ENCODE data around the gene CORO7.
"Not testable (repeated sequence)": the region's sequence is repeated elsewhere in the genome, so short reads cannot be mapped to it uniquely, and the experiment has no call there.

CORO7 gene

DNA sequence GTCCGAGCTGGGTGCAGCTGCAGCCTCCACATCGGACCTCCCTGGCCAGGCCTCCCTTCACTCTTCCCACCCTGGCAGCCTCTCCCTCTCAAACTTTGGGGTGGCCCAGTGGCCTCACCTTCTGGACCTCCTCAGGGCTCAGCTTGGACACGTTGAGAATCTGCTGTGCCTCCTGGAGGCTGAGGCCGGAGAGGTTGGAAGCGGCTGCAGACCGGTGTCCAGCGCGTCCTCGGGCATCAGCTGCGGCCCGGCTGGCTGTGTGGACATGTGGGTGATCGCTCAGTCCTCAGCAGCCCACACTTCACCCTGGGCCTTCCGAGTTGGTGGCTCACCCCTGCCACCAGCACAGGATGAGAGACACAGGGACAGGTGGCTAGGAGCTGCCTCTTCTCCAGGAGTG lies 75.1 kb downstream of the CORO7 start:
- Histone ChIP-seq H3K27ac (ENCODE audit: low read depth, low read length) (no peak overlapping the region), H3K9ac (ENCODE audit: low read length) (no peak overlapping the region), H3K4me3 (ENCODE audit: low read depth in 1 of 2, low read length in 2 of 2) (no peak overlapping the region), H3K27me3 (ENCODE audit: control insufficient read depth in 1 of 2, insufficient read depth in 2 of 2, low read length in 2 of 2) (no peaks in the 10 kb centered on the region), H3K36me3 (ENCODE audit: insufficient read depth, low read length) (no peaks in the 10 kb centered on the region), H3K4me1 (ENCODE audit: insufficient read depth, low read length) (peaks cover 11% of the 10 kb centered on the region), H3K9me3 (ENCODE audit: low read length) (no peaks in the 10 kb centered on the region)

DNA sequence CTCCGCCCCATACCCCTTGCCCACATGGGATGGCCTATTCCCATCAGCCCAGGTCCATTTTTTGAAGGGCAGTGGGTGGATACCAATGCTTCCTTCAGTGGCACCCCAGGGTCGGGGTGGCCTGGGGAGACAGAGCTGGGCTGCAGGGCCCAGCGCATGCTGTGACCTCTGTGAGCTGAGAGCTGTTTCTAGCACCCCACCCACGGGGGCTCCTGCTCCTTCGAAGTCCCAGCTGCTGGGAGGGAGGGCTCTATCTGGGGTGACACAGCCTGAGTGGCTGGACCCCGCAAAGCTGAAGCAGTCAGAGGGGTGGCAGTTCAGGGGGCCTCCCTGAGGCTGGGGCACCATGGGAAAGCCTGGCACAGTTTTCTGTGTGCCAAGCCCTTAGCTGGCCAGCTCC lies 76.0 kb downstream of the CORO7 start:
- Histone ChIP-seq H3K9me3 (ENCODE audit: low read length) (no peaks in the 10 kb centered on the region), H3K4me1 (ENCODE audit: insufficient read depth, low read length) (peaks cover 11% of the 10 kb centered on the region), H3K36me3 (ENCODE audit: insufficient read depth, low read length) (peaks cover 2% of the 10 kb centered on the region), H3K27me3 (ENCODE audit: control insufficient read depth in 1 of 2, insufficient read depth in 2 of 2, low read length in 2 of 2) (no peaks in the 10 kb centered on the region), H3K4me3 (ENCODE audit: low read depth in 1 of 2, low read length in 2 of 2) (no peak overlapping the region), H3K9ac (ENCODE audit: low read length) (no peak overlapping the region), H3K27ac (ENCODE audit: low read depth, low read length) (no peak overlapping the region)

DNA sequence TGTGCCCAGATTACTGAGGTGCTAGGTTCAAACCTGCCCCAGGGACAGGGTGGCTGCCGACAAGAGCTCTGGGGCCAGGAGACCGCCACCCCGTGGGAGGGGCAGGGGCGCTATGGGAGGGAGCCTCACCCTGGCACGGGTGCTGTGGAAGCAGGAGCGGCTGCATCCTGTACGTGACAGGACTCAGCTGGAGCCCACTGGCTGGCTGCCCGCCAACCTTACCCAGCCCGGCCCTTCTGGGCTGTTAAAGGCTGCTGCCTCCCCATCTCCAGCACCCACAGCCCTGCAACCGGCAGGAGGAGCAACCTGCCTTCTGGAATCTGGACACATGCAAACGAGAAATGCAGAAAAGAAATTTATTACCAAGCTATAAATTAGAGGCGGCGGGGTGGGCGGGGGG lies 76.5 kb downstream of the CORO7 start:
- Histone ChIP-seq H3K27ac (ENCODE audit: low read depth, low read length) (no peak overlapping the region), H3K4me1 (ENCODE audit: insufficient read depth, low read length) (peaks cover 11% of the 10 kb centered on the region), H3K9me3 (ENCODE audit: low read length) (no peaks in the 10 kb centered on the region), H3K36me3 (ENCODE audit: insufficient read depth, low read length) (peaks cover 7% of the 10 kb centered on the region), H3K4me3 (ENCODE audit: low read depth in 1 of 2, low read length in 2 of 2) (no peak overlapping the region), H3K9ac (ENCODE audit: low read length) (no peak overlapping the region), H3K27me3 (ENCODE audit: control insufficient read depth in 1 of 2, insufficient read depth in 2 of 2, low read length in 2 of 2) (no peaks in the 10 kb centered on the region)

DNA sequence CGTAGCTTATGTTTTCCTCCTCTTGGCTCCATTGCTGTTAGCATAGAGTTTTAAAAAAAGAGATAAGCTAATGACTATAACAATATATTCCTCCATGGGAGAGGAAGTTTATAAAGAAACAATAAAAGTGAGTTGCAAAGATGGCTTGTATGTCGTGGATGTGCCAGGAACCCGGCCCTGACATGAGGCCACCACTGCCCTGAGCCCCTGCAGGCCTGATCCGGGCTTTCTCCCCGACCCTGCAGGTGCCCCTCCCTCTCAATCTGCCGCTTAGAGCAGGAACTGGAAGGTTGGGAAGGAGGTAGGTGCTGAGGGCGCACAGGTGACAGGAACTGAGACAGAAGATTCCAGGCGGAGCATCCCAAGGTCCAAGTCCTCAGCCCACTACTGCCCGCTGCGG lies 76.9 kb downstream of the CORO7 start:
- Histone ChIP-seq H3K27me3 (ENCODE audit: control insufficient read depth in 1 of 2, insufficient read depth in 2 of 2, low read length in 2 of 2) (no peaks in the 10 kb centered on the region), H3K36me3 (ENCODE audit: insufficient read depth, low read length) (peaks cover 11% of the 10 kb centered on the region), H3K9ac (ENCODE audit: low read length) (no peak overlapping the region), H3K9me3 (ENCODE audit: low read length) (no peaks in the 10 kb centered on the region), H3K27ac (ENCODE audit: low read depth, low read length) (no peak overlapping the region), H3K4me3 (ENCODE audit: low read depth in 1 of 2, low read length in 2 of 2) (no peak overlapping the region), H3K4me1 (ENCODE audit: insufficient read depth, low read length) (peaks cover 11% of the 10 kb centered on the region)

DNA sequence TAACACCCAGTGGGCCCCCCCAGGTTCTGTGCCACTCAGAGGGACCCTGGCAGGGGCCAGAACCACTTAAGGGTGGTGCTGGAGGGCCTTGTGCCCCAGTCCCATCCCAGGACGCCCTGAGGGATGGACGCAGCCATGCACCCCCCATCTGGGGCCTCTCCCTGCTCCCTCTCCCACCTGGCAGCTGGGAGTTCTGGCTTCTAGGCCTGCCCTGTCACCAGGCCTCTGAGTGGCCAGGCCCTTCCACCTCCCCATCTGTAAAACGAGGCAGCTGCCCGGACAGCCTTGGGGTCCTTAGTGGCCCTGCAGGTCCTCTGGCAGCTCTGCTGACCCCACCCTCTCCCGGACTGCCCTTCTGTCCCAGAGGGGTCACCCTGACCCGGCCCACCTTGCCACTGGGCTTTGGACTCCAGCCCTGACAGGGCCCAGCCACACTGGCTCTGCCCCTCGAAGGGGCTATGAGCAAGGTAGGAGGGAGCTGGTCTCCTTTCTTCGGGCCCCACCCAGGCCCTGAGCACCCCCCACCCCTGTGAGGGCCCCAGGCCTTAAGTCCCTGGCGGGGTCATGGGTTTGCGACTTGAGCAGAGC lies 77.6 kb downstream of the CORO7 start:
- Histone ChIP-seq H3K4me3 (ENCODE audit: low read depth in 1 of 2, low read length in 2 of 2) (no peak overlapping the region), H3K9me3 (ENCODE audit: low read length) (no peaks in the 10 kb centered on the region), H3K36me3 (ENCODE audit: insufficient read depth, low read length) (peaks cover 11% of the 10 kb centered on the region), H3K9ac (ENCODE audit: low read length) (no peak overlapping the region), H3K27ac (ENCODE audit: low read depth, low read length) (no peak overlapping the region), H3K4me1 (ENCODE audit: insufficient read depth, low read length) (peaks cover 11% of the 10 kb centered on the region), H3K27me3 (ENCODE audit: control insufficient read depth in 1 of 2, insufficient read depth in 2 of 2, low read length in 2 of 2) (no peaks in the 10 kb centered on the region)

DNA sequence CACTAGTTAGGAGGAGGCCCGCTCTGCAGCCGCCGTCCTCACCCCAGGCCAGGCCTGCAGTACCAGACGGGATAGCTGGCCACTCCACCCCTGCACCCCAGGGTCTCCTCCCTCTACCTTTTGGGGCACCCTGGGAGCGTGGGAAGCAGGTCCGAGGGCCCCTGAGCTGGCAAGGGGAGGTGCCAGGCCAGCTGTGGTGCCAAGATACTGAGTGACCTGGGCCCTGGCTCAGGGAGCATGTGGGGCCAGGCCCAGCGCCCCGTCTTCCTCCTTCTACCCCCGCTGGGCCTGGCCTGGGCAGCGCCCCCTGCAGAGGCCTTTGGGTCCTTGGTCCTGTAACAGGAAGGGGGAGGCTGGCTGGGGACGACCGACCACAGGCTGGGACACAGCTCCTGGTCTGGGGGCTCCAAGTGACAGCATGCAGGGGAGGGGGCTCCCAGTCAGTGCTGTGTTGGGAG lies 78.2 kb downstream of the CORO7 start:
- Histone ChIP-seq H3K9me3 (ENCODE audit: low read length) (no peaks in the 10 kb centered on the region), H3K4me1 (ENCODE audit: insufficient read depth, low read length) (peaks cover 11% of the 10 kb centered on the region), H3K4me3 (ENCODE audit: low read depth in 1 of 2, low read length in 2 of 2) (no peak overlapping the region), H3K9ac (ENCODE audit: low read length) (no peak overlapping the region), H3K27me3 (ENCODE audit: control insufficient read depth in 1 of 2, insufficient read depth in 2 of 2, low read length in 2 of 2) (no peaks in the 10 kb centered on the region), H3K27ac (ENCODE audit: low read depth, low read length) (no peak overlapping the region), H3K36me3 (ENCODE audit: insufficient read depth, low read length) (peaks cover 11% of the 10 kb centered on the region)

DNA sequence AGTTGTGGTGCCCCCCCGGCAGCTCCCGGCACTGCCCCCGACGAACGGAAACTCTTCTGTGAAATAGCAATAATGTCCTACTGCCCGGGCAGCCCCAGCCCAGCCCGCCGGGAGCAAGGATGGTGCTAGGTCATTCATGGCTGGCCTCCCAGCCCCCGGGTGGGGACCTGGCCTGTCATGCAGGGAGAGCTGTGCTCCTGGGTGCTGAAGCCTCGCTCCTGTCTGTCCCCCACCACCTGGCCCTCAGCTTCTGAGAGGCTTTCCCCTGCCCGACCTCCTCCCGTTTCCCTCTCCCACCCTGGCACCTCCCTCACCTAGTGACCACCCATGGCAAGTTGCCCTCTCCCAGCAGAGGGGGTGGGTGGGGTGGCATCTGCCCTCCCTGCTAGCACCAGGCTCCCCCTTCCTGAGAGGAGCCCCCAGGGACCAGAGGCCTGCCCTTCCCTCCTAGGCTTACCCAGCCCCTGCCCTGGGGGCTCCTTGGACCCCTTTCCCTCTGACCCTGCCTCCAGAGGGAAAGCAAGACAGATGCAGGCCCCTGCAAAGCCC lies 78.8 kb downstream of the CORO7 start:
- no peak overlapping the region for H3K27ac ChIP-seq (ENCODE audit: low read depth, low read length)
- H3K4me3 ChIP-seq (ENCODE audit: low read depth in 1 of 2, low read length in 2 of 2): no peak overlapping the region
- H3K9ac ChIP-seq (ENCODE audit: low read length): no peak overlapping the region
- H3K9me3 ChIP-seq (ENCODE audit: low read length): no peaks in the 10 kb centered on the region
- H3K36me3 ChIP-seq (ENCODE audit: insufficient read depth, low read length): peaks cover 11% of the 10 kb centered on the region
- H3K4me1 ChIP-seq (ENCODE audit: insufficient read depth, low read length): peaks cover 11% of the 10 kb centered on the region
- H3K27me3 ChIP-seq (ENCODE audit: control insufficient read depth in 1 of 2, insufficient read depth in 2 of 2, low read length in 2 of 2): no peaks in the 10 kb centered on the region

DNA sequence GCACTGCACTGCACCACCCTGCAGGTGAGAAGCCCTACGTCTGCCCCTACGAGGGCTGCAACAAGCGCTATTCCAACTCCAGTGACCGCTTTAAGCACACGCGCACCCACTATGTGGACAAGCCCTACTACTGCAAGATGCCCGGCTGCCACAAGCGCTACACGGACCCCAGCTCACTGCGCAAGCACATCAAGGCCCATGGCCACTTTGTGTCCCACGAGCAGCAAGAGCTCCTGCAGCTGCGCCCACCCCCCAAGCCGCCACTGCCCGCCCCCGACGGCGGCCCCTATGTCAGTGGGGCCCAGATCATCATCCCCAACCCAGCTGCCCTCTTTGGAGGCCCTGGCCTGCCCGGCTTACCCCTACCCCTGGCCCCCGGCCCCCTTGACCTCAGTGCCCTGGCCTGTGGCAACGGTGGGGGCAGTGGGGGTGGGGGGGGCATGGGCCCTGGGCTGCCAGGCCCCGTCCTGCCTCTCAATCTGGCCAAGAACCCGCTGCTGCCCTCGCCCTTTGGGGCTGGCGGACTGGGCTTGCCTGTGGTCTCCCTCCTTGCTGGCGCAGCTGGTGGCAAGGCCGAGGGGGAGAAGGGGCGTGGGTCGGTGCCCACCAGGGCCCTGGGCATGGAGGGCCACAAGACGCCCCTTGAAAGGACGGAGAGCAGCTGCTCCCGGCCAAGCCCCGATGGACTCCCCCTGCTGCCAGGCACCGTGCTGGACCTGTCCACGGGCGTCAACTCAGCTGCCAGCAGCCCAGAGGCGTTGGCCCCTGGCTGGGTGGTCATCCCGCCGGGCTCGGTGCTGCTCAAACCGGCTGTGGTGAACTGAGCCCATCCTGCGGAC lies 79.5 kb downstream of the CORO7 start:
- Histone ChIP-seq H3K27ac (ENCODE audit: low read depth, low read length) (no peak overlapping the region), H3K9me3 (ENCODE audit: low read length) (no peaks in the 10 kb centered on the region), H3K27me3 (ENCODE audit: control insufficient read depth in 1 of 2, insufficient read depth in 2 of 2, low read length in 2 of 2) (no peaks in the 10 kb centered on the region), H3K4me1 (ENCODE audit: insufficient read depth, low read length) (peaks cover 11% of the 10 kb centered on the region), H3K4me3 (ENCODE audit: low read depth in 1 of 2, low read length in 2 of 2) (no peak overlapping the region), H3K36me3 (ENCODE audit: insufficient read depth, low read length) (peaks cover 11% of the 10 kb centered on the region), H3K9ac (ENCODE audit: low read length) (no peak overlapping the region)

DNA sequence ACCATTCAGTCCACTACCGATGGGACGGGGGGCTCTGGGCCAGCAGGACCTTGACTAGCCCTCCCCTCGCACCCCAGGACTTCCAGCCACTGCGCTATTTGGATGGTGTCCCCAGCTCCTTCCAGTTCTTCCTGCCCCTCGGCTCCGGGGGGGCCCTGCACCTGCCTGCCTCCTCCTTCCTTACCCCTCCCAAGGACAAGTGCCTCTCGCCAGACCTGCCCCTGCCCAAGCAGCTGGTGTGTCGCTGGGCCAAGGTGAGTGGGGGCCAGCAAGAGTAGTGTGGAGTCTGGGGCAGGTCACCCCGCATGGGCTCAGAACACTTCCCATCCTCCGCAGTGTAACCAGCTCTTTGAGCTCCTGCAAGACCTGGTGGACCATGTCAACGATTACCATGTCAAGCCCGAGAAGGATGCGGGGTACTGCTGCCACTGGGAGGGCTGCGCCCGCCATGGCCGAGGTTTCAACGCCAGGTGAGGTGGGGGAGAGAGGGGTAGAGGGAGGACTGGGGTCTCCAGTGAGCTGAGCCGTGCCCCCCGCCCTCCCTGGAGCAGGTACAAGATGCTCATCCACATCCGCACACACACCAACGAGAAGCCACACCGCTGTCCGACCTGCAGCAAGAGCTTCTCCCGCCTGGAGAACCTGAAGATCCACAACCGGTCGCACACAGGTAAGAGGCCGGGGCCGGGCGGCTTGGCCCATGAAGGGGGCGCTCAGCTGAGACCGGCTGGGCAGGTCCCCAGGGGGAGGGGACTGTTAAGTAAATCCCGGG lies 81.5 kb downstream of the CORO7 start:
- Histone ChIP-seq H3K36me3 (ENCODE audit: insufficient read depth, low read length) (peaks cover 11% of the 10 kb centered on the region), H3K27me3 (ENCODE audit: control insufficient read depth in 1 of 2, insufficient read depth in 2 of 2, low read length in 2 of 2) (no peaks in the 10 kb centered on the region), H3K27ac (ENCODE audit: low read depth, low read length) (no peak overlapping the region), H3K4me1 (ENCODE audit: insufficient read depth, low read length) (peaks cover 9% of the 10 kb centered on the region), H3K9me3 (ENCODE audit: low read length) (no peaks in the 10 kb centered on the region), H3K9ac (ENCODE audit: low read length) (no peak overlapping the region), H3K4me3 (ENCODE audit: low read depth in 1 of 2, low read length in 2 of 2) (no peak overlapping the region)

DNA sequence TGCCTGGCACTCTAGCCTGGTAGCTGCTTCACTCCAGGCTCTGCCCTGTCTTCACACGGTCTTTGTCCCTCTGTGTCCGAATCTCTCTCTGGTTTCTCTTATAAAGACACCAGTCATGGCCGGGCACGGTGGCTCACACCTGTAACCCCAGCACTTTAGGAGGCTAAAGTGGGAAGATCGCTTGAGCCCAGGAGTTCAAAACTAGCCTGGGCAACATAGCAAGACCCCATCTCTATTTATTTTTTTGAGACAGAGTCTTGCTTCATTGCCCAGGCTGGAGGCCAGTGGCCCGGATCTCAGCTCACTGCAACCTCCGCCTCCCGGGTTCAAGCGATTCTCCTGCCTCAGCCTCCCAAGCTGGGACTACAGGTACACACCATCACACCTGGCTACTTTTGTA lies 82.7 kb downstream of the CORO7 start:
- not testable (repeated sequence) for H3K9me3 ChIP-seq (ENCODE audit: low read length); H3K9ac ChIP-seq (ENCODE audit: low read length); H3K27me3 ChIP-seq (ENCODE audit: control insufficient read depth in 1 of 2, insufficient read depth in 2 of 2, low read length in 2 of 2); H3K4me3 ChIP-seq (ENCODE audit: low read depth in 1 of 2, low read length in 2 of 2); H3K27ac ChIP-seq (ENCODE audit: low read depth, low read length)
- Histone ChIP-seq H3K36me3 (ENCODE audit: insufficient read depth, low read length) (peaks cover 11% of the 10 kb centered on the region), H3K4me1 (ENCODE audit: insufficient read depth, low read length) (peaks cover 17% of the 10 kb centered on the region)

DNA sequence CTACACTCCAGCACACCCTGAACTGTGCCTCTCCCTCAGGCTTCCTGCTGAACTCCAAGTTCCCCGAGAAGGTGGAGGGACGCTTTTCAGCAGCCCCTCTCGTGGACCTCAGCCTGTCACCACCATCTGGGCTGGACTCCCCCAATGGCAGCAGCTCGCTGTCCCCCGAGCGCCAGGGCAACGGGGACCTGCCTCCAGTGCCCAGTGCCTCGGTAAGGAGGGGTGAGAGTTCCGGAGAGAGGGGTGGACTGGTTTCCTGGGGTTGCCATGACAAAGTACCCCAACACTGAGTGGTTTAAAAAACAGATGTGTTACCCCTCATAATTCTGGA lies 83.1 kb downstream of the CORO7 start:
- Histone ChIP-seq H3K4me3 (ENCODE audit: low read depth in 1 of 2, low read length in 2 of 2) (no peak overlapping the region), H3K27me3 (ENCODE audit: control insufficient read depth in 1 of 2, insufficient read depth in 2 of 2, low read length in 2 of 2) (no peaks in the 10 kb centered on the region), H3K9me3 (ENCODE audit: low read length) (no peaks in the 10 kb centered on the region), H3K27ac (ENCODE audit: low read depth, low read length) (no peak overlapping the region), H3K9ac (ENCODE audit: low read length) (no peak overlapping the region), H3K36me3 (ENCODE audit: insufficient read depth, low read length) (peaks cover 11% of the 10 kb centered on the region), H3K4me1 (ENCODE audit: insufficient read depth, low read length) (peaks cover 22% of the 10 kb centered on the region)
